Activated CD4-positive, alpha-beta T cell treated with anti-CD3 and anti-CD28 coated beads for 24 hours (primary cell): Measurements from ENCODE around the gene PKIB.
"Not testable (repeated sequence)": the region's sequence is repeated elsewhere in the genome, so short reads cannot be mapped to it uniquely, and the experiment has no call there.

ENCODE experiments used
- DNase-seq, 2 donors: peaks; one replicate each; pipeline ENCODE4 v3.0.0-alpha.2; 2020; ENCODE audit warnings: low read depth in 2 of 2

Gene PKIB, protein sequence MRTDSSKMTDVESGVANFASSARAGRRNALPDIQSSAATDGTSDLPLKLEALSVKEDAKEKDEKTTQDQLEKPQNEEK

DNA sequence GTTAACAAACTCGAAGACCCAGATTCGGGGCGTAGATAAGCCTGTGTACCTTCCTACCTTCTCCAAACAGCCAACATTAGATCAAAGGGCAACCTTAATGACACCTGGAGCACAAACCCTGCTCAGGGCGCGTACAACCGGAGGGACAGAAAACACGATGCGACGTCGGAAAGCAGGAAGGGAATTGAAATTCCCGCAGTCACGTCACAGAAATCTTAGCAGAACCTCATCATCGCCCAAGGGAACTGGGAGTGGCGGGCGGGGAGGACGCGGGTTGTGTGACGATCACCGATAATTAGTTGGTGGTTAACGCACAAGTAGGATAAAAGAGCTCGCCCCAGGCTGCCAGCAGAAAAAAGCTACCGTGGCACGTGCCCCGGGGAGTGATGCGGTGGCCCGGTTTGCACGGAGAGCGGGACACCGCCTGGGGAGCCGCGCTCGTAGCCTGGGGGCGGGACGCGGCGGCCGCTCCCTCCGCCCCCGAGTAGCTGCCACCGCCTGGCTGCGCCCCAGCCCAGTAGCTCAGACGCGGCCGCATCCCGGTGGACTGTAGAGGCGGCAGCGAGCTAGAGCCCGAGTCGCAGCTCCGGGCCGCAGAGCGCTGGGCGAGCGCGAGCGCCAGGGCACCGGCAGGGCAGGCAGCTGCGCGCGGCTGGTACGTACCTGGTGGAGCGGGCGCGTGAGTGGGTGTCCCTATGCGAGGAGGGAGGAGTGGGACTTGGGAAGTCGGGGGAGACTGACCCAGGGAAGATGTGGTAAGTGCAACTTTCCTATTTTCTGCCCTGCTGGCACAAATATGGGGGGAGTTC, at the start of gene PKIB:
Gene PKIB, plus strand, starts transcription at position 525 of the 809 bp plus-strand sequence. CDS start 107,390 bp downstream, outside the sequence.
- DNase-seq, result peak in 1 of 2 donors; percentile 30

DNA sequence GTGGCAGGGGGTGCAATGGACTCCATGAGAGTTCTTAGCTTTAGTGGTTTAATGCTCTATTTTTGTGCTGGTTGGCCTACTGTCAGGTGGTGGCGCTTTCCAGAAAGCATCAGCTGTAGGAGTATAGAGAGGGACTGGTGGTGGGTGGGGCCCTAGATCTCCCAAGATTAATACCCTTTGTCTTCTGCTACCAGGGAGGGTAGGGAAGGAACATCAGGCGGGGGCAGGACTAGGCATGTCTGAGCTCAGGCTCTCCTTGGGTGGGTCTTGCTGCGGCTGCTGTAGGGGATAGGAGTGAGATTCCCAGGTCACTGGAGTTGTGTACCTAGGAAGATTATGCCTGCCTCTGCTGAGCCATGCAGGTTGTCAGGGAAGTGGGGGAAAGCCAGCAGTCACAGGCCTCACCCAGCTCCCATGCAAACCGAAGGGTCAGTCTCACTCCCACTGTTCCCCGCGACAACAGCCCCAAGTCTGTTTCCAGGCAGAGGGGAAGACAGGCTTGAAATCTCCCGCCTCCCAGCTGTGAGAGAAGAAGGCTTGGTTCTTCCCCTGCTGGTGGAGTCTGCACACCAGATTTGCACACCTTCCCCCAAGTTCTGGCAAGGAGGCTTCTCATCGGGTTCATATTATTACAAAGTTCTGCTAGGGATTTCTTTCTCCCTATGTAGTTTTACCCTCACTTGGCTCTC, 46.7 kb upstream of the PKIB start:
- DNase-seq, result no peak

DNA sequence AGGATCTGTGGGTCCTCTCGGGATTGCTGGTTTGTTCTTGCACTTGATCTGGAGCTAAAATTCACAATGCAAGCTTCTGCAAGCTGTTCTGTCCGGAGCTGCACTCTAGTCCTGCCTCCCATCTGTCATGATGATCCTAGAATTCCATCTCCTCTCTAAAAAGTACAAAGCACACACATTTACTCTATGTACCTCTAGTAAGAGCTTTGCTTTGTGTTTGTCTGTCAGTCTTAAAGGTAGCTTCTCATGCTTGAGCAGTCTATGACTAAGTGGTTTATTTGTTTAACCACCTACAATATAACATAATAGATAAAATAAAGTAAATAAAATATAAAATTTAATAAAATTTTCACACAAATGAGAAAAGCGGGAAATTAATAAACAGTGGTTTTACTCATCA, 46.0 kb upstream of the PKIB start:
- DNase-seq, result no peak

DNA sequence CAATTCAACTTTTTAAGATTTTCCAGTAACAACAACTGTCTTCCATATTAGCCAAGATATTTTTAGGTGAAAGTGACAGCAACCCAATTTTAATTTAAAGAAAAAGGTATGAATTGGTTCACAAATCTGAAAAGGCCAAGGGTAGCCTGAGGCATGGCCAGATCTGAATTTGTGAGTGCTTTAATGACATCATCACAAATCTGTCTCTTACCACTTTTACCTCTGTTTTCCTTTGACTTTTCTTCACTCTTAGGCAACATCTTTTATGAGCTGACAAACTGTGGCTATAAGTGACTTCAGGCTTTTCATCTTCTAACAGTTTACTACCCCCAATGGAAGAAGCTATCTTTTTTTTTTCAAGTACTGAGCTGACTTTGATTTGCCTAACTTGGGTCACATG, 44.5 kb upstream of the PKIB start:
- DNase-seq, result no peak

DNA sequence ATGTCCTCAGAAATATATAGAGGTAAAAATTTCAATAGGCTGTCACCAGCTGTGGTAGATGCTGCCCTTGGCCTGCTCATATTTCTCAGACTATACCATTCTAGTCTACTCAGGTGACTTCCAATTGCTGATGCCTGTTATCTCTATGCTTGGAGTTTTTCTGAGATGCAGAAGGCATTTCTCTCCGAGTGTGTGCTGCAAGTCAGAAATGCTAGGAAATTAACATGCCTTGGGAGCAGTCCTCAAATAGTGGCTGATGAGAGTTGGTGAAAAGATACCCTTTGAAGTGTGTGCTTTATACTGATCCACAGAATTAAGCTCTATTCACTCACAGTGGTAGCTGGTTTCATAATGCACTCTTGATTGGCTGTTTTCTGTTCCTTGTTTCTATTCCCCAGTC, 43.2 kb upstream of the PKIB start:
- DNase-seq, result no peak

DNA sequence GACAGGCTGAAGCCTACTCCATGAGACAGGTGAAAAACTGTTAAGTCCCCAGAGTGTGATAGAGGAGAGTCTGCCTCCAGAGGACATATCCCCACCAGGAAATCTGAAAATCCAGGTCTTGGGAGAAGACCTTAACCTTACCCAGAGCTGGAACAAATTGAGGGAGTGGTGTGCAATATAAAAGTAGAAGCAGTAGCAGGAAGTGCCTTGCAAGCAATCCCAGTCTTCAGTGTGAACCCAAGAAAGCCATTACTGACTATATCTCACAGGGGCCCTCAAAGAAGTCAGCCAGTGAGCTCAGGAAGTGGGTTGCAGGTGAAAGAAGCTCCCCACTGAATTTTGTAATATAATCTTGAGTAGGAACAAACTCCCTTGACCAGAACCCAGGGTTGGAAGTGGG, 41.9 kb upstream of the PKIB start:
- DNase-seq, result no peak

DNA sequence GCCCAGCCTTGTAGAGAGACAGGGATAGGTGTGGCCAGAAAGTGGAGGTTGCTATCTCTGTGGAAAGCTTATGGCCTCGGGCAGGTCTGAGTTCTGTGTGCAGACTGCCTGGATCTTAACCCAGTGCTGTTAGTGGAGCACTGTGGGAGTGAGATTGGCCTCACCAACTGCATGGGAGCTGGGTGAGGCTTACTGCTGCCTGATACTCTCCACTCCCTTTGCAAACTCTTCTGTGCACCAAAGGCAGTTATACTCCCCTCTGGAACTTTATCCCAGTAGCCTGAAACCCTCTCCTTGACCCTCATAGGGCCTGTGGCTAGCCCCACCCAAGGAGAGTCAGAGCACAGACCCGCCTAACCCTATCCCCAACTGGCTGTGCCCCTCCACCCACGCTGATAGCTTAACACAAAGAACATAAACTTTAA, 41.4 kb upstream of the PKIB start:
- no peak for DNase-seq

DNA sequence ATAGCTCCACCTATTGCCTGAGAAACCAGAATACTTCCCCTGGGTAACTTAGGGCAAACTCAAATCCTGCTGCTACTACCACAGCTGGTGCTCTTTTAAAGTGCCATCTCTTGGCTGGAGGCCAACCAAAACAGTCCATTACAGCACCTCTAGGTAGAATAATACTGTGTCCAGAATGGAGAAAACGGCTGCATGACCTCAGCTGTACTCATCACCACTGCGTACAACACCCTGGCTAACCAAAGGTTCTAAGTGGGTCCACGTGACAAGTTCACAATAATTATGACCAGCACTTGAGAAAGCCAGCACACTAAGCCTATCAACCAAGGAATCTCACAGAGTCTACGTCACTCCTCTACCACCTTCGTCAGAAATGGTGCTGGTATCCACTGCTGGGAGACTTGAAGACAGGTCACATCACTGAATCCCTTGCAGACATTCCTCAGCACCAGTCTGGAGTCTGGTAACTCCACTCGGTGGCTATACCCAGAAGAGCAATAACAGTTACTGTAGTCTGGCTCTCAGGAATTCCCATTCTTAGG, 40.9 kb upstream of the PKIB start:
- DNase-seq, result no peak

DNA sequence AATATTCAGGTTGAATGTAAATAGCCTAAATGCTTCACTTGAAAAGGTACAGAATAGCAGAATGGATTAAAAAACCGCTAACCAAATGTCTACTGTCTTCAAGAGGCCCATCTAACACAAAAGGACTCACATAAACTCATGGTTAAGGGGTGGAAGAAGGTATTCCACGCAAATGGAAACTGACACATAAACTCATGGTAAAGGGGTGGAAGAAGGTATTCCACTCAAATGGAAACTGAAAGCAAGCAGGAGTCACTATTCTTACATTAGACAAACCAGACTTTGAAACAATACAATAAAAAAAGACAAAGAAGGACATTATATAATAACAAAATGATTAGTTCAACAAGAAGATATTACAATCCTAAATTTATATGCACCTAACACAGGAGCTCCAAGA, 38.3 kb upstream of the PKIB start:
- no peak for DNase-seq

DNA sequence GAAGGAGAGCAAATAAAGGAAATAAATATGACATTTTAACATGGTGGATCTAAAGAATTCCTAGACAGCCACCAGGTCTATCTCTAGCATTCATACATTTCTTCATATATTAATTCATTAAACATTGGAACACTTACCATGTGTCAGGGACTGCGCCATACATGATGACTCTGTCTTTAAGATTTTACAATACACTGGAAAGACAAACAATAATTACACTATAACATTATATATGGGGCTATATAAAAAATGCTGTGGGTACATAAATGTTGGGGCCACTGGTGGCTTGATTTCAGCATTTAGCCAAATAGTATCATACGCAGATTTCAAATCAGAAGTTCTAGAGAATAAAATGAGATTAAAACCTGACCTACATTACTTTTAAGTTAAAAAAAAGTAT, 33.3 kb upstream of the PKIB start:
- no peak for DNase-seq

DNA sequence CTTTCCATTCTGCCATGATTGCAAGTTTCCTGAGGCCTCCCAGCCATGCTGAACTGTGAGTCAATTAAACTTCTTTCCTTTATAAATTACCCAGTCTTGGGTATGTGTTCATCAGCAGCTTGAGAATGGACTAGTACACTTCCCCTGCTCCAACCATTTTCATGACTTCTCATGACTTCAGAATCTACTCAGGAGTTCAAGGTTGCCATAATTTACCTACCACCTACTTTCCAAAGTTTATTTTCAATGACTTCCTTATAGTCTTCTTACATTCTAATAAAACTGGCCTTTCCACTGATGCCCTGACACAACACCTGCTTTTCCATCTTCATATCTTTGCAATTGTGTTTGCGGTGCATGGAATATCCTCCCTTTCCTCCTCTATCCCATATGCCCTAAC, 31.2 kb upstream of the PKIB start:
- DNase-seq, result no peak

DNA sequence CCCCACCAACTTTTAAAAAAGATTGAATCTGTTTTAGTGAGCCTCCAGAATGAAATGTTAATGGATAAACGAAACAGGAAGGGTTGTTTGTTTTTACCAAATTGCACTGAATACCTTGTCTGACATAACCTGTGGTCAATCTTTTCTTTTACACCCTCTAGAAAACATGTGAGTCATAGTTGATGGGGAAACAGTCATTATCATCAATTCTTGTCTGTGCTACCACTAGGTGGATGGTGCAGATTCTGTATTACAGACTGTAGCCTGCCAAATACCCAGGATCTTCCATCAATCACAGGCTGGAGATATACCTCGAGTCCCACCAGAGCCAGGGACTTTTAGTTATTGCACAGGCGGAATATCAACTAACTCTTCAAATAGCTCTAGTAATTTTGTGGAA, 29.5 kb upstream of the PKIB start:
- no peak for DNase-seq

DNA sequence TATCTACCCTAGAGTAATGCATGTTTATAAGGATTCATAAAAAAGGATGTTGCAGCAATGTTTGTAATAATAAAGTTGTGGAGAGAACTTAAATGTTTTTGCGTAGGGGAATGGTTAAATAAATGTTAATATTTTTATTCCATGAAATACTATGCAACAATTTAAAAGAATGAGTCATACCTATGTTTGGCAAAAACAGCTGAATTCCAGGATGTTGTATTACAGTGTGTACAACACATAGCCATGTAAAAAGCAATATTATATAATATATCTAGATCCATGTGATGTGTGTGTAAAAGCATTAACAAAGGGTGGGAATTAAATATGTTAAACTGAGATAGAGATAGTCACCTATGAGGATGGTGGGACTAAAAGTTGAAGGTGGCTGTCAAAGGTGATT, 21.1 kb upstream of the PKIB start:
- no peak for DNase-seq

DNA sequence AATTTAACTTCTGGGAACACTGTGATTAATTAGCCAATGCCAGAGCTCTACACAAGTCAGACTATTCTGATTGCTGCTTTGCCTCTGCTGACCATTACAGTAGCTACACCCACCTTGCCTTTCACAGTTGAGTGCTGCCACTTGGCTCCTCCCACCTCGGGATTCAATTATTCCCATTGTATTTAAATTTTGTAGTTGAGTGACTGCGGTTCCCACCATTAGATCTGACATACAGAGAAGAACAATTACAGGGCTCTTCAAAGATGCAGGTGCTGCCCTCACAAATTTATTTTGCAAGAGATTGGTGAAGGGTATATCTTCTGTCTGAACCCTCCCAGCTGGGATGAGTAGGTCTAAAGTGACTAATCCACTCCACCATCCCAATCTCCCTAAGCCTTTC, 11.9 kb upstream of the PKIB start:
- not testable (repeated sequence) for DNase-seq

DNA sequence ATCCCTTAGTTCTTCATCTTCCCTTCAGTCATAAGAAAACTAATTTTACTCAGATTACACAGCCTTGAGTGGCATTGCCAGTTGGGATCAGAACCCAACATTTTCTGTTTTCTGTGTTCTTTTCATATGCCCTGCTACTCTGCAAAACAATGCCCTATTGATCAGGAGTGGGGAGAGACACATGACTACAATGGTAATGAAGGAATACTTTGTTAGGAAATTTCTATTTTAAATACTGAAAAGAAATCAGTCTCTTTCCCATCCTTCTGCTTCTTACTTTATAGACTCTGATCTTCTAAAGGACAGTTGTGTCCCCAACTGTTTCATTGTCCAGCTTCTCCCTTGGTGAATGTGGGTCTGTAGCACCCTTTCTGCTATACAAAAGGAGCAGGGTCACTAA, 5.5 kb upstream of the PKIB start:
- no peak for DNase-seq

DNA sequence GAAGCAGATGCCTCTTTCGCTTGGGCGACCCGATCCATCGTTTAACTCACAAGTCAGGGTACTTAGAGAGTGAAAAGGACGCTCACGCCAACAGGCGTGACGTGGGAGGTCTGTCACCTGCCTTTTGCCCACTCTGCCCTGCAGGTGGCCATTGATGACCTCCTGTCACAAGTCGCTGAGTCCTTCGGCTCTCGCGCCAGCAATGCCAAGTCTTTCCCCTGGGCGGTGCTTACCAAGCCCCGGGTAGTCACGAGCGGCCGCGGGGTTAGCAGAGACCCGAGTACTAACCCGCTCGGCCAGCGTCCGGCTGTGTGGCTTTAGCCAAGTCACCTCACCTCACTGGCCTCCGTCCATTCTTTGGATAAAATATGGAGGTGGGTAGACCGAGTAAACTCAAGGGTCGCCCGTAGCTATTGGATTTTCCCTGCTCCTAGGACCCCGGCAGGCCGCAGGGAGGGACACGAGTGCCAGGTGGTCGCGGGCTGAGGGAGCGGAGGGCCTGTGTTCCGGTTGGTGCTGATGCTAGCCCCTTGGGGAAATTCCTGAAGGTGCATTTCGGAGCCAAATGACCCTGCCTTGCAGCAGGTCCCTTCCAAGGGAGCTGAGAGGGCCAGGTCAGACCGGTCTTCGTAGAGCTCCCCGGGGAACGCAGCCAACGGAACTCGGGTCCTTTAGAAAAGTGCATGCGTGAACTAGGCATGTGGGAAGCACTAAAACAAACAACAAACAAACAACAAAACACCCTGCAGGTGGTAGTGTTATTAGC, 668 bp downstream of the PKIB start:
- no peak for DNase-seq

DNA sequence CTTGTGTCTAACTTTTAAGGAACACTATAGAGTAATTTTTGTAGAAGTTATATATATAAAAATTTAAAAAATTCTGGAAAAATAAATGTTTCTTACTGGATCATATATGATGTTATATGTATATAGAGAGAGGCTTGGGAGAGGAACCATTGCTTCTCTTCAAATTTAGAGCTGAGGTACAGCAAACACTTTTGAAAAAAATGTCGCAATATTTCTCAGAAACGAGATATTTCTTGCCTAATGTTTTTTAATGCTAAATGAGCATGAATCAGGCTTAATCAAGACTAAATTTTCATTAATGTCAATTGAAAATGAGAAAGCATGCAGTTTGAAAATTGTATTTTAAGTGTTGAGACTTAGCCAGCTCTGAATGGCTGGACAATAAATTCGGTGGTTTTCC, 2.6 kb downstream of the PKIB start:
- no peak for DNase-seq

DNA sequence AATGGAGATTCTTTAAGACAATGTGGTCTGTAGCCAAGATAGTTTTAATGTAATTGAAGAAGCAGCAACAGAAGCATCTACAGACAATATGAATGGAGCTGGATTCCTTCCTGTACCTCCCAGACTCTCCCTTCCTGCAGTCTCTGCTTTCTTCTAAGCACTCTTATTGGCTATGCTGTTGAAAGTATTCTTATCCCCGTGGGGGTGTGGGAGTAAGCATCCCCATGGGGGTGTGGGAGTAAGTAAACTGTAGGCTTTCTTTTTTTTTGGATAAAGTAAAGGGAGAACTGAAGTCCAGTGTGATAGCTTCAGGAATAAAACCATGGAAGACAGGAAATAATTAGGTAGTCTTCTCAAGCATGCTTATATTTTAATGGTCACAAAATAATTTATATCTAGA, 4.1 kb downstream of the PKIB start:
- DNase-seq, result no peak

DNA sequence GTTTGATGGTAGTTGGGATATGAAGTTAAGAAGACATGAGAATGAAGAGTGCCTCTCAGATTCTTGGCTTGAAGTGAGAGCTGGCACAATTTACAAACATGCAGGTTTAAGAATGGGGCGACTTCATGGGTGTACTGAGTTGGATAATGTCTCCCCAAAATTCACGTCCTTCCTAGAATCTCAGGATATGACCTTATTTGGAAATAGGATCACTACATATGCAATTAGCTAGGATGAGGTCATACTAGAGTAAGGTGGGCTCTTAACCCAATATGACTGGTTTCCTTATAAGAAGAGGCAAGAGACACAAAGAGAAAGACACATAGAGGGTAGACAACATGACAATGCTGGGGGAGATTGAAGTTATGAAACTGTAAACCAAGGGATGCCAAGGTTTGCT, 5.2 kb downstream of the PKIB start:
- DNase-seq, result no peak

DNA sequence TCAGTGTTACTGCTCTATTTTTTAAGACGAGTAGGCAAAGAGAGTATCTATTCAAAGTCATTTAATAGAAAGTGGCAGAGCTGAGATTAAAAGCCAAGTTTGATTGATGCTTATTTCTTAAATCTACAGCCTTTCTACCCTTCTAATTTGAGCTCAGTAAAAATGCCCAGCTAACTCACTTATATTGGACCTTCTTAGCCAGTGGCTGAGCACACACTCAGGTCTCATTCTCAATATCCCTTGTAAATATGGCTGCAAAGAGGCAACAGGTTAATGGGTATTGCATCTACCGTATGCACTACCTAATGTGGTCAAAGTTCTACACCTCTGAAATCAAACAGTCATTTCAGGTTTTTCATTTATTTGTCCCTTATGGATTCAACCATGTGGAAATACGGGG, 6.7 kb downstream of the PKIB start:
- no peak for DNase-seq

DNA sequence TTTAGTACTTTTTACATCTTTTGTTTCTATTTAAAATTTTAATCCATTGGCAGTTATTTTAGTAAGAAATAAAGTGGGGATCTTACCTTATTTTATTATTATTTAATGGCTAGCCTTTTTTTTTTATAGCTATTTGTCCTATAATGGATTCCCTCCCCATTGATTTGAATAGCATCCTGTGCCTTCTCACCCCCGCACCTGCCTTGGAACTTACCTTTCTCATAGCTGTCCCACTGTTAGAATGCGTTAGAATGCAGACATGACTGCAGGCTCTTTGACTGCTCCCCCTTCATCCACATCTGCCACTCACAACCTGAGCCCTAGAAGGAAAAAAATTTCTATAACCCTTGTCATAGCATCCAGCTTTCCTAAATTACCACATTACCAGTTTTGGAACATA, 9.1 kb downstream of the PKIB start:
- no peak for DNase-seq

DNA sequence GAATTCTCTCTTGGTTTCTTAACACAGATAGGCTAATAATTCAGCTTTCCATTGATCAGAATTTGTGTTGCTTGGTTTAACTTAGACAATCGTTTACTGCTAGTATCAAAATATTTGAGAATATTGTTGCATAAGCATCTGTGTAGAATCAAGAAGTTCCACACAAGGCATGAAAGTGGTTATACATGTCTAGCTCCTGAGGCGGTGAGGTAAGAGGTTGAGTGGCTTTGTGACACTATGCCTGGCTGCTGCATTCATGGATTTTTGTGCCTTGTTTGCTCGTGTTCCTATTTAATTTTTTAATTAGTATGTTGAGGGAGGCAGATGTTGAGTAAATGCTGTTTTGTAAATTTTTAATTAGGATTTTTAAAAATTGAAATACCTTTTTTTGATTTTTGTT, 10.2 kb downstream of the PKIB start:
- DNase-seq, result no peak
